Astrocyte (in vitro differentiated cells and primary cell): ENCODE data around the gene PHKG1.

Experiments used
- CTCF ChIP-seq: IDR thresholded peaks from 2 replicates; pipeline ENCODE4 v1.5.1; 2011; ENCODE audit warnings: low read depth, mild to moderate bottlenecking, inconsistent platforms, low read length, moderate library complexity; ENCODE audit not compliant: insufficient read depth
- EZH2 ChIP-seq: IDR thresholded peaks from 2 replicates; pipeline ENCODE4 v1.6.1; 2012; ENCODE audit warnings: mild to moderate bottlenecking, low read length, inconsistent platforms; ENCODE audit not compliant: insufficient read depth

- no peak for TF ChIP-seq CTCF
- TF ChIP-seq EZH2: no peak
Measured at GRCh38 chr7:56063500-56063881, 29.3 kb downstream of the PHKG1 start.
